HL-60 (cell line): ENCODE measurements around the gene DUOXA2.

ENCODE experiments used
- CTCF ChIP-seq: IDR thresholded peaks from one replicate; pipeline ENCODE4 v1.5.1; 2011; ENCODE audit warnings: low read length, control low read depth, inconsistent platforms; ENCODE audit not compliant: insufficient read depth
- POLR2AphosphoS5 ChIP-seq: IDR thresholded peaks from 2 replicates; pipeline ENCODE4 v1.6.1; 2012; ENCODE audit warnings: low read depth

- TF ChIP-seq CTCF = no peak
- TF ChIP-seq POLR2AphosphoS5 = no peak
Measured at GRCh38 chr15:45111390-45112142, 2.6 kb upstream of the DUOXA2 start.
